BE2C (cell line): ENCODE measurements around the gene CPB2.

ENCODE experiments used
- DNase-seq: peaks from one replicate; pipeline ENCODE4 v3.0.0-alpha.2; 2020
- H3K27me3 ChIP-seq: fragments of 250-450 bp; sonication (Bioruptor Pico); 2 replicates; pipeline ENCODE4 v1.5.1; 2020; ENCODE audit warnings: mild to moderate bottlenecking
- H3K36me3 ChIP-seq: fragments of 250-450 bp; sonication (Bioruptor Pico); 2 replicates; pipeline ENCODE4 v1.5.1; 2020; ENCODE audit warnings: mild to moderate bottlenecking
- H3K4me1 ChIP-seq: fragments of 250-450 bp; sonication (Bioruptor Pico); 2 replicates; pipeline ENCODE4 v1.5.1; 2020
- H3K4me3 ChIP-seq: 2 replicates; pipeline ENCODE4 v1.5.1; 2011; ENCODE audit warnings: low read depth, low read length
- H3K9me3 ChIP-seq: fragments of 250-450 bp; sonication (Bioruptor Pico); 2 replicates; pipeline ENCODE4 v1.5.1; 2020
- CTCF ChIP-seq: IDR thresholded peaks from 2 replicates; pipeline ENCODE4 v1.5.1; 2012; ENCODE audit warnings: mild to moderate bottlenecking, low read depth, low read length

The CPB2 gene

GRCh38 chr13:46086421-46086922, 18.4 kb downstream of the CPB2 start:
- H3K4me3 ChIP-seq = no peak overlapping the region
- no peak for TF ChIP-seq CTCF
- DNase-seq = no peak
- no peaks in the 10 kb centered on the region for H3K4me1 ChIP-seq
- no peaks in the 10 kb centered on the region for H3K36me3 ChIP-seq
- H3K27me3 ChIP-seq = peaks cover 3% of the 10 kb centered on the region; the same call in 1 of the 2 replicates
- H3K9me3 ChIP-seq = no peaks in the 10 kb centered on the region; the same call in 1 of the 2 replicates

- H3K36me3 ChIP-seq = no peaks in the 10 kb centered on the region
- TF ChIP-seq CTCF = no peak
- no peak overlapping the region for H3K4me3 ChIP-seq
These were observed 19.1 kb downstream of the CPB2 start for GRCh38 chr13:46085737-46086136.

GRCh38 chr13:46082324-46082723, 22.5 kb downstream of the CPB2 start:
- Histone ChIP-seq H3K9me3 (no peaks in the 10 kb centered on the region; the same call in 1 of the 2 replicates), H3K4me1 (no peaks in the 10 kb centered on the region), H3K27me3 (no peaks in the 10 kb centered on the region; the same call in 1 of the 2 replicates), H3K36me3 (no peaks in the 10 kb centered on the region), H3K4me3 (no peak overlapping the region)
- no peak for TF ChIP-seq CTCF
- no peak for DNase-seq

More at GRCh38 chr13:46085737-46086136, 19.1 kb downstream of the CPB2 start:
- DNase-seq = no peak
- Histone ChIP-seq H3K4me1 (no peaks in the 10 kb centered on the region), H3K27me3 (peaks cover 3% of the 10 kb centered on the region; the same call in 1 of the 2 replicates), H3K9me3 (no peaks in the 10 kb centered on the region; the same call in 1 of the 2 replicates)

- no peak for TF ChIP-seq CTCF
- no peak overlapping the region for H3K4me3 ChIP-seq
- no peak for DNase-seq
- no peaks in the 10 kb centered on the region for H3K4me1 ChIP-seq
- H3K36me3 ChIP-seq = no peaks in the 10 kb centered on the region
- H3K27me3 ChIP-seq = no peaks in the 10 kb centered on the region
- no peaks in the 10 kb centered on the region for H3K9me3 ChIP-seq
These were observed 25.1 kb downstream of the CPB2 start for GRCh38 chr13:46079770-46080169.

GRCh38 chr13:46077265-46077664, 27.6 kb downstream of the CPB2 start:
- H3K4me3 ChIP-seq = no peak overlapping the region
- no peak for DNase-seq
- H3K4me1 ChIP-seq = no peaks in the 10 kb centered on the region
- no peak for TF ChIP-seq CTCF
- no peaks in the 10 kb centered on the region for H3K27me3 ChIP-seq
- no peaks in the 10 kb centered on the region for H3K9me3 ChIP-seq
- H3K36me3 ChIP-seq = no peaks in the 10 kb centered on the region

- TF ChIP-seq CTCF = no peak
- Histone ChIP-seq H3K4me3 (no peak overlapping the region), H3K36me3 (no peaks in the 10 kb centered on the region), H3K4me1 (no peaks in the 10 kb centered on the region), H3K27me3 (no peaks in the 10 kb centered on the region), H3K9me3 (no peaks in the 10 kb centered on the region)
- no peak for DNase-seq
These were observed 28.0 kb downstream of the CPB2 start for GRCh38 chr13:46076827-46077226.
